HG03442 (cell line): Measurements from ENCODE around the gene NRG2.
A peak's percentile ranks its signal among the peaks of the same experiment; 100 is the strongest.

ENCODE experiments used
- ATAC-seq: cut with Tn5 transposase; IDR thresholded peaks from one replicate; pipeline ENCODE4 v1.9.1; 2021; ENCODE audit warnings: mild to moderate bottlenecking, moderate library complexity; ENCODE audit not compliant: unreplicated experiment

Gene NRG2

DNA sequence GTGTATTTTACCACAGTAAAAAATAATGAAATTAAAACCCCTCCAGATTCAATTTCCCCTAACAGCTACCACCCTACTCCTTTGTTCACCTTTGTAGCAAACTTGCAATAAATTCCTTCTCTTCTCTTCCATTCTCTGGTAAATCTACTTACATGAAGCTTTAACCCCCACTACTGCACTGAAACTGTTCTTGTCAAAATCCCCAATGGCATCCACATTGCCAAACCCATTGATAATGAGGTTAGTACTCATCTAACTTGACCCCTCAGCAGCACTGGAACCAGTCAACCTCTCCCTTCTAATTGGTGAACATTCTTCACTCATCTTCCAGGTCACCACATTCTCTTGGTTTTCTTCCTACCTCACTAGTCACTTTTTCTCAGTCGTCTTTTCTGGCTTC lies 29.6 kb downstream of the NRG2 start:
- ATAC-seq: no peak

DNA sequence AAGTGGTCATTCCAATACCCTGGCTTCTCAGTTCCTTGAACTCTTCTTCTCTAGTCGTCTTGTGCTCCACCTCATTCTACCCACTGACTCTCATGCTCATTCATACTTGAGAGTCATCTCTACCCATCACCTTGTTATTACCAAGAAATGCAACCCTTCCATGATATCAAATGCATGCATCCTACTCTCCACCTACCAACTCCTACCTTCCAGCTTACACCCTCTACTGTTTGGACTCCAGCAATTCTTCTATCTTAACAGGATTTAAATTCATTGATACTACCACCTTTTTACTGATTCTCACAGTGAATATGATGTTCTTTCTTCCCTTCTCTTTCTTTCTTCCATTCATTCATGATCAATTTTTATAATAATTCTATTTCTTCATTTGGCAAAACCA lies 30.7 kb downstream of the NRG2 start:
- no peak for ATAC-seq

DNA sequence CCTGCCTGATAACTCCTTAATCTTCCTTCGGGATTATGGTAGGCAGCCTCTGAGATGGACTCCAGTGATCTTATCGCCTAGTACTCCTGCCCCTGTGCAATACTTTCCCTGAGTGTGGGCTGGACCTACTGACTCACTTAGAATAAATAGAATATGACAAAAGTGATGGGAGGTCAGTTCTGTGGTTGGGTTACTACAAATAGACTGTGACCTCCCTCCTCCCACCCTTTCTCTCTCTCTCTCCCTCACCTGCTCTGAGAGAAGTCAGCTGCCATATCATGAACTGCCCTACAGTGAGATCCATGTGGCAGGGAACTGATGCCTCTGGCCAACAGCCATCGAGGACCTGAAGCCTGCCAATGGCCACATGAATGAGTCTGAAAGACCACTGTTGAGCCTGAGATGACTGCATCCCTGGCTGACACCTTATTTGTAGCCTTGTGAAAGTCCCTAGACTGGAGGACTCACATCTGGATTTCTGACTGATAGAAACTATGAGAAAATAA lies 31.7 kb downstream of the NRG2 start:
- ATAC-seq: peak; percentile 85

DNA sequence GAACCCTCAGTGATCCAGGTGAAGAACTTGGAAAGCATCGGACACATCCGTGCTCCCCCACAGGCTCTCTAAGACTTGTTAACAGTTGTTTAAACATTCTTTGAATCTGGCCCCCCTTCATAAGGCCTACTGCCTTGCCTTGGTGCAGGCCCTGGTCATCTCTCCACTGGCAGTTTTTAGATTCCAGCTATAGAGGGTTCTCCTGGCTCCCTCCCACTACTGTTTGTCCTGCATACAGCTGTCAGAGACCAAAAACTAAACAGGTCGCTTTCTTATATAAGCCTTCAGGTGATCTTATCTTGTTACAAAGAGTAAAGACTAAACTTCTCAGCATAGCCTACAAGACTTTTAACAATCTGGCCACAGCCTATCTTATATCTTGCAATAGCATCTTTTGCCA lies 32.3 kb downstream of the NRG2 start:
- ATAC-seq: no peak

DNA sequence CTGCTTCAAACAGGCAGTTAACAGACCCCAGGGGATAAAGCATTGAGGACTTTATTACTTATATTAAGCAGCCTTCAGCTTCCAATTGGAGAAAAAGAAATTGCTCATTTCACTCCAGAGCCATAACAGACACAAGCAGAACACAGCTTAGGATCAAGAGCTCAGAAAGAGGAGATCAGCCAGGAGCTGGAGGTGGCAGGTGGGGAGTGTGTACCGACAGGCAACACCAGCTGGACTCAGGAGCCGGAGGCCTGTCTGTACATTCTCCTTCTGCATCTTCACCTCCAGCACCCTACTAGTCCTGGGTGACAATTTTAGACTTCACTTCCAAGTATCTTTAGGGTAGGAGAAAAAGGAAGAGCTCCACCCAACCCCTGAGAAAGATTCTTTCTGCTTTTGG lies 35.8 kb downstream of the NRG2 start:
- ATAC-seq: no peak

DNA sequence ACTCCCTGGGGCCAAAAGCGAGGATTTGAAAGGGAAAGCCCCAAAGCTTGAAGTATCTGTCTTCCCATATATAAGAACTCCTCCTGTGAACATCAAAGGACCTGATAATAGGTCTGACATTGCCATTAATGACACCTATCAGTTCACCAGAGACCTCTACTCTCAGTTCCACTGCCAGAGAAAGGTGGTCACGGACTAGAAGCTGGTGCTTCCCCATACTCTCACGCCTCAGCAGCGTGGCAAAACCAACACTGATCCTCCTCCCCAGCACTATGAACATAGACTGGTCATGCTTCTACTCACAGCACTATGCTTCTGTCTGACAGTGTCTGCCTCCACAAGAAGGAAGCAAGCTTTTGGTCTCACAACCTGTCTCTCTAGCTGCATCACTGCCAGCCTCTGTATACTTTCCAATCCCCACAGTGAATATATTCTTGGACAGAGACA lies 37.9 kb downstream of the NRG2 start:
- ATAC-seq: peak; percentile 97

DNA sequence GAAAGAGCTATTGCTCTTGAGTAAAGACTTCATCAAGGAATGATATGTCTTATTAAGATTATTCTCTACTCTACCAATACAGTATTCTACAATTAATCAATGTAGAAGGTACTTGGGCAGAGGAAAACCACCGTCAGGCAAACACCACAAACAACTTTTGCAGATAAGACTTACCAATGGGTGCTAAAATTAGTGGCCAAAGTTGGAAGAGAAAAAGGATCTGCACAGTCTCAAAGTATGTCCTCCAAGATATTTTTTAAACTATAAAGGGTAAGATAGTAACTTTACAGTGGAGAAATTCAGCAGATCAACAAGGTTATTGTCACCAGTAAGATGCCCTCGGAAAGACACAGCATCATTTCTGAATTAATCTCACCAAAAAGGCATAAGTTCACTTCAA lies 38.9 kb downstream of the NRG2 start:
- ATAC-seq: no peak

DNA sequence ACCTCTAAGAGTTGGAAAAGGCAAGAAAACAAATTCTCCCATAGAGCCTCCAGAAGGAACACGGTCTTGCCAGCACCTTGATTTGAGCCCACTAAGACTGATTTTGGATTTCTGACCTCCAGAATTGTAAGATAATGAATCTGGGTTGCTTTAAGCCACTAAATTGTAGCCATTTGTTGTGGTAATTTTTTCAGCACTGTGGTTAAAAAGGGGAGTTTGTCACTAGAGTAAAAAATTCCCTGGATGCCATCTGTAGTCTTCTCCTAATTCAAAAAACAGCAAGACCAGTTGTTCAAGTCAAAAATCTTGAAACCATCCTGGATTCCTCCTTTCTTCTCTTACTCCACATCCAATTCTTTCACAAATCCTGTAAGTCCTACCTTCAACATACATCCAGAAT lies 39.6 kb downstream of the NRG2 start:
- ATAC-seq: no peak

DNA sequence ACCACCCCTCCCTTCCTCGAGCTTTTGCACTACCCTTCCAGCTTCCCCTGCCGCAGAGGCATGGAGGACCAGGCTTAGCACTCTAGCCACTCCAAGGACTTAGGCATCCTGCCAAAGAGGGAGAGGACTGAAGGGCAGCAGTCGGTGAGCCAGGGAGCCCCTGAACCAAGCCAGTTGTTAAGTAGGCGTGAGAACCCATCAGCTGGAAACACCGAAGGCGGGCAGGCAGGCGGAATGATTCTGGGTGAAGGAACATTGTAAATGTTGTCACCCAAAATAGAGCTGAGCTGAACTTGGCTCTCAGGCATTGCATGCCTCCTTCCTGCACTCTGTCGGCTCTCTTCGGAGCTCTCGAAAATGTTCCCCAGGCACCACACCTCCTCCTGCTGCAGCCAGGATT lies 42.8 kb downstream of the NRG2 start:
- ATAC-seq: no peak

DNA sequence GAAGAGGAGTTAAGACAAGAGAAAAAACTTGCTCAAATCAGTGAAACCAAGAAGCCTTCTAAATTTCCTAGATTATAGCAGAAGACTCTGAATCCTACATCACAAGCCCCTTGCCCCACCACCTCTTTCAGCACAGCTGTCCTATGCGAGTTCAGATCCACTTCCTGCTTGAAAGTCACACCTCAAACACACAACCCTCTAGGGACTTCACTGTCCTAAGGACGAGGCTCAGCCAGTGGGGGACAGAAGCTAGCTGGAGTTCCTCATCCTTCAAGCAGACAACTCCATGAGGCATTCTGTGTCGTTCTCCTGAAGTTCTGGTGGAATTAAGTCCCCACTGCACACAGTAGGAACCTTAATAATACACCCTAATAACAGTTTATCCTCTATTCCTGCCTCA lies 44.3 kb downstream of the NRG2 start:
- ATAC-seq: no peak

DNA sequence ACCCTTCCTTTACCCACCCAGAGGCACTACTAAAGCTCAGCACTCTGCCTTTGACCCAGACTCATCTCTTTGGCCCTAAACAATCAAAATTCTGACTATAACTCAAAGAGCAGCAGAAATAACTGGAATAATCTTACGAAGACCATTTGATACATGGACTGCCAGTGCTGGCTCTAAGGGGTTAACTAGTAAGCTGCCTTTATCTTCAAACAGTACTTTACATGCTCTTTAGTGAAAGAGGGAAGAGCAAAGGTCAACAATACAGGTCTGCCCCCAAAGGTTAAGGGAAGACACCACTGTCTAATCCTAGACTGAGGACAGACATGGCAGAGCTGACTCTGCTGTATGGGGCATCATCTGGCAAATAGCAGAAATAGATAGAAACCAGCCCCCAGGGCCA lies 45.8 kb downstream of the NRG2 start:
- no peak for ATAC-seq

DNA sequence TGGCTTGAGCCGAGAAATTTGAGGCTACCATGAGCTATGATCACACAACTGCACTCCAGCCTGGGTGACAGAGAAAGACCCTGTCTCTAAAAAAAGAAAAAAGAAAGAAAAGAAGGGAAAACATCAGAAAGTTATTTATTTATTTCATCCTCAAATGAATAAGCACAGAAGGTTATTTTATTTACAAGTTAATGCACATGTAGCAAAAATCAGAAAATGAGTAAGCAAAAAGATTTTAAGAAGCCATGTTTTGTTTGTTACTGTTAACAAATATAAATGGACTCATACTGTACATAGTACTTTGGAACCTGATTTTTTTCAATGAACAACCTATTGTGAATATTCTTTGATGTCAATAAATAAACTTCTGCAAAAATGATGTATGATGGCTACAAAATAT lies 47.2 kb downstream of the NRG2 start:
- ATAC-seq: no peak

DNA sequence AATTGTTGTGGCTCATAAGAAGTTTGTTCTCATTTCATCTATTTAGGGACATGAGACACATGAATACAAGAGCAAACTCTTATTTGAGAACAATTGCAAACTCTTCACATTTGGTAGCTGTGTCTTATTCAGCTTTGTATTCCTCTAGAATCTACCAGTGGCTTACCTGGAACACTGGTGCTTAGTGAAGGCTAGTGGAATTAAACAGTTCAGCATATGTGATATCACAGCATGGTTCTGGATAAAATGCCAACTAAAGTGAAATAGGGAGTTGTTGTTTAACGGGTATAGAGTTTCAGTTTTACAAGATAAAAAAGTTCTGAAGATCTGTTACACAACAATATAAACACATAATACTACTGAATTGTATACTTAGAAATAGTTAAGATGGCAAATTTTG lies 48.9 kb downstream of the NRG2 start:
- no peak for ATAC-seq

DNA sequence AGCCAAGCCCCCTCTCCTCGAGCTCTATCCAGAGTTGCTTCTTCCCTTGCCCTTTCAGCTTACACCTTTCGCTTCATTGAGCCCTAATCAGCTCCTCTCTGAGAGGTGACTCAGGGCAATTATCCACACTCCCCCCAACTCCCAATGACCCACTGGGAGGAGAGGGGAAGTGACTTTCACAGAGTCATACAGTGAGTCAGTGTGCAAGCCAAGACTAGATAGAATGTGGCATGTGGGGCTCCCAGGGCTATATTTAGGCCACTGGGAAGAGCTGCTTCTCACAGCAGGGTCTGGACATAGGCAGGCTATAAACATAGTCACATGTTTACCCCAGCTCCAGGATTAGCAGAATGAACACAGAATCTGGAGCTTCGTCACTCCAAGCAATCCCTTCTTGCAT lies 57.4 kb downstream of the NRG2 start:
- ATAC-seq: no peak

DNA sequence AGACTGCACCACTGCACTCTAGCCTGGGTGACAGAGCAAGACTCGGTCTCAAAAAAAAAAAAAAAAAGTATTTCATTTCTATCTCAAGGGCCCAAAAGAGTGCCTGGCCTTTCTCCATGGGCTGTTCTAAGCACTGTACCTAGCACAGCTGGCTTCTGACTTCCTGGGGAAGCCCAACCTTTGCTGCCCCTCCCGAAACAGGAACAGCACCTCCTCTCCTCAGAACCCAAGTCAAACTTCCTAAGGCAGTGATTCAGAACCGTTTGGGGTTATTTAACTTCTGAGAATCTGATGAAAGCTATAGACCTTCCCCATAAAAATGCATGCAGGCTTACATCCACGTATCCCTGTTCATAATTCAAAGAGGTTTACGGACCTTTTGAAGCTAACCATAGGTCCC lies 57.8 kb downstream of the NRG2 start:
- no peak for ATAC-seq

DNA sequence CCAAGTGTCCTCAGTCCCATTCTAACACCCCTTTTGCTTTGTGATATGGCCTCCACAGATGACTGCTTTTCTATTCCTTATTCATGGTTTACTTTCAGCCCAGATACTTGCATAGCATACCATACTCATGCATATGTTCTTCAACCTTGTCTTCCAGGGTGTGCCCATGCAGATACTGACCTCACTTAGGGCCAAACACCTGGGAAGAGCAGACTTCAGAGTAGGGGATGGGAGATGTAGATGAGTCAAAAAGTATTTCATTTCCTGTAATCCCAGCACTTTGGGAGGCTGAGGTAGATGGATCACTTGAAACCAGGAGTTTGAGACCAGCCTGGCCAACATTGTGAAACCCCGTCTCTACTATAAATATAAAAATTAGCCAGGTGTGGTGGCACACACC lies 58.3 kb downstream of the NRG2 start:
- ATAC-seq: no peak

DNA sequence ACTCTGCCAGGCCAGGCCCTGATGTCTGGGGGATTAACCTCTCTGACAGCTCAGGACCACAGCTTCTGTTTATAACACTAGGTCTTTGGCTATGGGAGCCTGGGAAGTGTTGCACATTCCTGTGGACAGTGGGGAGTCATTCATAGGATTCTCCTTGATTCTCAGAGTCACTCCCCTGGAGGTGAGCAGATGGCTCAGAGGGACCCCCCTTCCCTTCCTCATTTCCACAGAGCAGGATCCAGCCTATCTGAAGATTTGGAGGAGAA lies 60.2 kb downstream of the NRG2 start:
- no peak for ATAC-seq

DNA sequence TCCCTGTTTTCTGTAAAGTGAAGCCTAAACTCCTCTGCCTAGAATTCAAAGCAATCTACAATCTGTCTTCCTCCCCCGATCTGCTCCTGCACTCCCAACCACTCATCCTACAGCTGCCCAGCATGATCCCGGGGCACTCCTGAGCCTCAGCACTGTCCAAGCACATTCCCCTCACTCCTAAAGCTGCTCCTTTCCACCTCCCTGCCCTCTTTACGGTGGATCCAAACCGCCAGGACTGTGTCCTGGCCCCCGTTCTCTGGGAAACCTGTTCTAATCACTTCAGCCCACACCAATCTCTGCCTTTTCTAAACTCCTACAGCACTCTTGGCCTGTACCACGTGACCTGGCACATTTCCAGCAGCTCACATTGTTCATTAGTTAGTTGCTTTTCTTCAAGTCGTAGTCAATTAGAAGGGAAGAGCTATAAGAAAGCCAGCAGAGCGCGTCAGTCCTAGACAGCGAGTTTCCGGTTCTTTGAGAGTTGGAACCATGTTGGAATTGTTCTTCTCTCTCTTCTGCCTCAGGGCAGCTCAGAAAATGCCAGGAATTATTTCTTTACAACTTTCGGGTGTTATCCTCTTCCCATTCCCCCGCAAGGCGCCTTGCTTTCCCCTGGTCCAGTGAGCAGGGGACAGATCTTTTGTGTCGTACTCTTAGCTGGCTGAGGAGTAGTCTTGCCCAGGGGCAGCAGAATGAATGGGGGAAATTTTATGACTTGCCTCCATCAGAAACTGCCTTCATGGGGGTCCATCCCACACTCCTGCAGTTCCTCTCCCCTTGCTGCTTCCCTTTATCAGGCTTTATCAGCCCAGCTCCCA lies 60.7 kb downstream of the NRG2 start:
- ATAC-seq: no peak

DNA sequence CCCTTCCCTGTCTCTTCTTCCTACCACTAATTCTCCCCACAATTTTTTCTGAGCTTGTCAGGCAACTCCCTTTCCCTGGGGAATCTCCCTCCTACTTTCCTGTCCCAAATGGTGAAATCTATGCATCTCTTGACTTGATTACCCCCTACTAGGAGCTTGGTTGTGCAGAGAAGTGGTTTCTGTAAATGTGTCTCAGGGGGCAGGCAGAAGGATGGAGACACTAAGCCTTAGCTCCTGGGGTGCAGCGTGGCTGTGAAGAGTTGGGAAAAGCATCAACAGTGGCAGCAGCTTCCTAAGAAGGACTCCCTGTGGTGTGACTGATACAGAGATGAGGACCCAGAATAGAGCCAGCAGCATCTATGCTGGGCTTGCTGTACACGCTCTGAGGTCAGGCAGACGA lies 62.3 kb downstream of the NRG2 start:
- no peak for ATAC-seq

DNA sequence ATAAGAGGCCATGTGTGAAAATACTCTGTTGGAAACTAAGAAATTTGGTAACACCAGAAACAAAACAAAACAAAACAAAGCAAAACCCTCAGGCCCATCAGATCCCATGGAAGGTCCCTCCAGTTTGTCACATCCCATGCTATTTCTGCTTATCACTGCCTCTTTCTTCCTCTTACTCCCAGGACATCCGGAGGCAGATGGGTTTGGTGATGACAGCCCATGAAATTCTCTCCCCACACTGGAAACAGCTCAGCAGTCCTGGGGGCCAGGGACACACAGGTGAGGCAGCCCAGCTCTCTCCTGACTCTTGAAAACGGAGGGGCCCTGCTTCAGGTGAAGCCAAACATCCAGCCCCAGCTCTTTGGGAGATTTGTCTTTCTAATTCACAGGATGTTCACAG lies 63.2 kb downstream of the NRG2 start:
- no peak for ATAC-seq

DNA sequence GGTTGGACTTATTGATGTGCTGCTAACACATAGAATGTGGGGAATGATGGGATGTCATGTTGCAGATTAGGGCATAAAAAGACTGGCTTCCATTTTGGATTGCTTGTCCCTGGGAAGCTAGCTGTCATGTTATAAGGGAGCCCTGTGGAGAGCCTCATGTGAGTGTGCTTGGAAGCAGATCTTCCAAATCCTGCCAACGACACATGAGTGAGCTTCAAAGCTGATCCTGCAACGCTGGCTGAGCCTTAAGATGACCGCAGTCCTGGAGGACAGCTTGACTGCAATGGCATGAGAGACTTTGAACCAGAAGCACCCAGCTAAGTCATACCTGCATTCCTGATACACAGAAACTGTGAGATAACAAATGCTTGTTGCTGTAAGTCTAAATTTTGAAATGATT lies 63.6 kb downstream of the NRG2 start:
- ATAC-seq: no peak

DNA sequence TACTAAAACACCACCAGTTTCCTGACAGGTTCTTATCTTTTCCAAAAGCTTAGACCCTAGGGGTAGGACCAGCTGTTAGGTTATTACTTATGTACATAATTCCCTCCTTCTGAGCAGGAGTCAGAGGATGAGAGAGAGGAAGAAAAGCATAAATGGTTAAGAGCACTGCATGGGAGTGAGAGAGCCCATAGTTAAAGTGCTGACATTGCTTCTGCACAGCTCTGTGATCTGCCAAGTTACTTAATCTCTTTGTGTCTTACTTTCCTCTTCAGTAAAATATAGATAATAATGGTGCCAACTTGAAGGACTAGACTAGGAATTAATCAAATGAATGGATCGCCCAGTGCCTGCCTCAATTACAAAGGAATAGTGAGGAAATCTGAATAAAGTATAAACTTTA lies 66.4 kb downstream of the NRG2 start:
- ATAC-seq: no peak

DNA sequence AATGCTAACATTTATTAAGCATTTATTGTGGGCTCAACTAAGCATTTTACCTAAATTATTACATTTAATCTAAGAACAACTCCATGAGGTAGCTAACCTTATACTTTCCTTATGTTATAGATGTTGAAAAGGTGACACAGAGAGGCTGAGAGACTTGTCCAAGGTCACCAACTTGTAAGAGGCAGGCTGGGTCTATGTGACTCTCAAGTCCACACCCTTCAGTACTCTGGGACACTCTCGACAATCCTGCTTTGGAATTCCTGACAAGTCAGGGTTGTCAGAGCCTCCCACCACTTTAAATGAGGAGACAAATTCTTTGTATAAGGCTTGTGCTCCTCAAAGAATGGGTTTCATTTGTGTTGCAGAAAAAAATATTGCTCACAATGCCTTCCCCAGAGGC lies 67.2 kb downstream of the NRG2 start:
- ATAC-seq: no peak
